ENCODE measurements around the gene PDC.
A peak's percentile ranks its signal among the peaks of the same experiment; 100 is the strongest.
"Not testable (repeated sequence)": the region's sequence is repeated elsewhere in the genome, so short reads cannot be mapped to it uniquely, and the experiment has no call there.

Gene PDC

DNA sequence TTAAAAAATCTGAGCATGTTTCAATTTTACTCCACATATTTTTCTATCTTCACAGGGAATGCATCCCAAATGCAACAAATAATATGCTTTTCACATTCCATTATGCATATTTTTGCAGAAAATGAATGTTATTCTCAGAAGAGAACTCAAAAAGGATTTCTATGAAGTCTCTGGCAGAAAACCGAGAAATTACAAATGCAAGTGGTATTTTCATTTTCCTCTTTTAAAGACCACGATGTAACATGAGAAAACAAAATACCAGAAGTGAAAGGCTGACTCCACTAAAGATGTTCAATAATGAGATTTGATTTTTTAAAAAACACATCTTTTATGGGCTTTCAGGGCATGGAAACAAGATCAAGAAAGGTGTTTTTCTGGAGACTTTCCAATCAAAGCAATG lies 5.0 kb upstream of the PDC start:
- no peak for DNase-seq (ENCODE audit: low spot score)

DNA sequence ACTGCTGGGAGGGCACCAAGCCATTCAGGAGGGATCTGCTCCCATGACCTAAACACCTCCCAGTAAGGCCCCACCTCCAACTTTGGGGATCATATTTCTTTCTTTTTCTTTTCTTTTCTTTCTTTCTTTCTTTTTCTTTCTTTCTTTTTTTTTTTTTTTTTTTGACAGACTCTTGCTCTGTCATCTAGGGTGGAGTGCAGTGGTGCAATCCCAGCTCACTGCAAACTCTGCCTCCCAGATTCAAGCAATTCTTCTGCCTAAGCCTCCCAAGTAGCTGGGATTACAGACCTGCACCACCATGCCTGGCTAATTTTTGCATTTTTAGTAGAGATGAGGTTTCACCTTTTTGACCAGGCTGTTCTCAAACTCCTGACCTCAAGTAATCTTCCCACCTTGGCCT lies 4.6 kb upstream of the PDC start:
- not testable (repeated sequence) for DNase-seq (ENCODE audit: low spot score)

DNA sequence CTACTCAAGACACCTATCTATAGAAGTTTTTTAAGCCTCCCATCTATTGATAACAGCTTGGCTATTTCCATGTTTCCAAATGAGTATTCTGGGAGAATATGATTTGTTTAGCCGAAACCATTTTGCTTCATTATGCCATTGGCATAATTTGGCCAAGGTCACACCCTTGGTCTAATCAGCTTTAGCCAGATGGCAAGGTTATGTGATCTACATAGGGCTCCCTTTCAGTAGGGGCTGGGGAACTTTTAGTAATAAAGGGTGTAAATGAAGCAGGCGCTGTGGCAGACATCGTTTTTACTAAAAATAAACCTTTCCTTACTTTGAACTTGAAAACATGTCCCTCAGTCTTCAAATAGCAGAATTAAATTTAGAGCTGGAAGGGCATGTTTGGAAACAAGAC lies 3.0 kb upstream of the PDC start:
- DNase-seq (ENCODE audit: low spot score) = no peak

DNA sequence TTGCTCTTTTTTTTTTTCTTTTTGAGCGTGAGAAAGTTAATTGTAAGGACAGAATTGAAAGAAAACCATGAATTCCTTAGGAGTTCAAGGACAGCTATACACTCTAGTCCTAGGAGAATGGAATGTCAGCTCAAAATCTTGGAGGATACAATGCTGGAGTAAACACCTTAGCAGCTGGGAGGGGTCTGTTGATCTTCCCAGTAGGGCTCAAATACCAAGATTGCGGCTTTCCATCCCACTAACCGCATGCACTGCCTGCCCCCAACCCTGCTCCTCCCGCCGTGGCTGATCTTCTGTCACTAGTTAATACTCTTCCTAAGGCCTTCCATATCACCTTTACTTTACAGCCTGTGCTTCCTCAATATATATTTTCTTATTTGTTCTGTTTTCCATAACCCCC lies 2.6 kb upstream of the PDC start:
- DNase-seq (ENCODE audit: low spot score) = no peak

DNA sequence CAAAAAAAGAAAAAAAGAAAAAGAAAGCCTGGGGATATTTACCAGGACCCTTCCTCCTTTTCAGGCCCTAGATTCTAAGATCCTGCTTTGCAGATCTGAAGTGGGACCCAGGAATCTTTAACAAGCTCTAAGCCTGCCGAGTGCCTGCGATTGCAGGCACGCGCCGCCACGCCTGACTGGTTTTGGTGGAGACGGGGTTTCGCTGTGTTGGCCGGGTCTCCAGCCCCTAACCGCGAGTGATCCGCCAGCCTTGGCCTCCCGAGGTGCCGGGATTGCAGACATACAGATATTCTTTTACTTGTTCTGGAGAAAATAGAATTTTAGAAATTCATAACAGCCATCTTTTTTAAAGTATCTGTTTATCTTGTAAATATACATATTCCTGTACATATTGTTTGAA lies 1.8 kb downstream of the PDC start:
- not testable (repeated sequence) for DNase-seq (ENCODE audit: low spot score)

DNA sequence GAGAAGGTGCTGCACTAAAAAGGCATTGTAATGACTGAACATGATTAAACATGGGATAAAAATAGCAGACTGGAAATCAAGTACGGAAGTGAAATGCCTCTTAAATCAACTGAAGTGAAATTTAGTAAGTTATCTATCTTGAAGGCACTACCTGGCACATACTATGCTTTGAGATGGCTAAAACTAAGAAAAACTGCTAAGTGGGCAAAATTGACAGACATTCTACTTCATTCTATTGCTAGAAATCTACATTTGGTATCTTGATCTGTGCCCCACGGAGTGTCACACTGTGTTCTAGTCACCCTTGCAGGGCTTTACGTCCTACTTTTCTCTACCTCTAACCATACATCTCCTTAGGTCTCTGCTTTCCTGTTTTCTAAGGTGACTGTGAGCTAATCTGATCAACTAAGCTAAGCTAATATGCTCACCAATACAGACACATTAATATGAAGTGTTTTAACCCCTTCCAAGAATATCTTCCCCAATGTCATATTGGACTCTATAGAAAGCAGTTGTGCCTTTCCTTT lies 4.1 kb downstream of the PDC start:
- DNase-seq (ENCODE audit: low spot score) = no peak

DNA sequence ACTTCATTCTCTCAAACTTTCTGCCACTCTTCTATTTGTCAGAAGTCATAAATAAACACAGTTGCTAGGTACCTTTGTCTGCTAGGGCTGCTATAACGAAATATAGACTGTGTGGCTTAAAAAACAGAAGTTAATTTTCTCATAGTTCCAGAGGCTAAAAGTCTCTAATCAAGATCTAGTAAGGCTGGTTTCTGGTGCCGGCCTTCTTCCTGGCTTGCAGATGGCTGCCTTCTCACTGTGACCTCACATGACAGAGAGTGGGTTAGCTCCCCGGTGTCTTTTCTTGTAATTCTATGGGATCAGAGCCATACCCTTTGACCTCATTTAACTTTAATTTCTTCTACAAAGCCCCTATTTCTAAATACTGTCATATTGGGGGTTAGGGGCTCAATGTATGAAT lies 5.9 kb downstream of the PDC start:
- DNase-seq (ENCODE audit: low spot score) = no peak

DNA sequence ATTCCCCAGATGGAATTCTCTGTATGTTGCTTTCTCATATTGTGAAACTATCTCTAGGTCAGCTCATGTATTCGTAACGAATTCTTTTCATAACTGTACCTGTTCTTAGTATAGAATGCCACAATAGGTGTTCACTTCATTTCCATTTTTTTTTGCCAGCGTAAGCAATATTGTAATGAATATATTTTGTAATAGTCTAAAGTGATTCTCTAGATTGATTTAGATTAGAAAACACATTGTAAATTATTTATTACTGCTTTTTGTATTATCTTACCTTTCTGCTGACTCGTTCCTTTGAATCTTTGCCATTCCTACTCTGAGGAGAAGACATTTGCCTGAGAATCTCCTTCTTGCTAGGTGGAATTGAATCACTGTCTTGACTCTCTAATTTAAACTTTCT lies 14.8 kb downstream of the PDC start:
- DNase-seq (ENCODE audit: low spot score) = no peak

DNA sequence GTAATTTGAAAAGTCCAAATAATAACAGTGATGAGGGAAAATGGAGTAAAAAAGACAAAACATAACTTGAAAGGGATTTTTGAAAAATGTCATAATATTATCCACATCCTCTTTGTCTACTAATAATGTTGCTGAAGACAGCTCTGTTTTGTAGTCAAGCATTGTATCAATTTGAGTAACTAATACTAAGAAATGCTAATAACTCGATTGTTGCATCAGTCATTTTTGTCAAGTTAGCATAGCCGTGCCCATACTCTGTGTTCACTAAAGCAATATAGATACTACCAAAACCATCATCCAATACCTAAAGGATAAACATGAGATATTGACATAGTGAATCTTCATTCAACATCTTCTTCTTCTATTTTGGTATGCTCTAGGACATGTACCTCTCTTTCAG lies 17.3 kb downstream of the PDC start:
- no peak for DNase-seq (ENCODE audit: low spot score)

DNA sequence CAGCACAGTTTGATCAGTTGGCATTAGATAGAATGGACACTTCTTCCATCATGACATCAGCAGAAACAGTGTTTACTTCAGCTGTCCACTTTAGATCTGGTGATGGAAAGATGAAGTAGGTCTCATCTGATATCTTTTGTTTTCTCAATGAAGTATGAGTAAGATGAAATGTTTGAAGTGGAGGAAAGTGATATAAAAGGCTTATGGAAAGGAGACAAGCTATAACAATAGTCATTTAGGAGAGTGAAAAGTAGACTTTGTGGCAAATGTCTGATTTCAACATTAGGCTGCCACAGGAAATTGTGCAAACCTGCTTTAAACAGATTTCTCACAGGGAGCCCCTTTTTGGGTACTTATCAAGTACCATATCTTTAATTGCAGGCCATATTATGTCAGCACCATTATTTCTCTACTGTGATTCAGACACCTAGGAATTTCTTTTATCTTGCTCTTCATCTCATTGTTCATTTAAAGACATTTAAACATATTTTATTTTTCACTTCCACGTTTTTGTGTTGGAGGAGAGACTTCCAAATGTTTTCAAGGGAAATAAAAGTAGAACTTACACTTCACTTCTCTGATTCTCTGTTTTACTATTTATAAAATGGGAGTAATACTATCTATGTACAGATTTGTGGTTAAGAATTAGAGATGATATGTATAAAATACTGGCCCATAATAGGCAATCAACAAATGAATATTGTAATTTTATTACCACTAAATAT lies 18.1 kb downstream of the PDC start:
- no peak for DNase-seq (ENCODE audit: low spot score)

DNA sequence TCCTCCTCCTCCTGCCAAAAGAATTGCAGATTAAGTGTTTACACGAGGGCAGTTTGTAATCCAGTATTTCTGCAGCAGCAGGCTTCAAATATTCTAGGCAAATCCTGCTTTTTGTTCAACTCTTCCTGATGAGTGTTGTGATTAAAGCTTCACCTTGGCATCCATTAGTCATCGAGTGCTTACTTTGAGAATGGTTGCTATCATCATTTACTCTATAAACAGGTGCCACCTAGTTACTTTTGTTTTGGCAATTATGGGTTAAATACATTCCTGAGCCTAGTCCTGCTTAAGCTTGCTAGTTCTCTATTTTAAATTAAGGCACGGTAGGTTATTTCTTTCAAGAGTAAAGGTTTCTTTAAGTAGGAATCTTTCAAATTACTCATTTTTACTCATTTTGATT lies 20.3 kb downstream of the PDC start:
- DNase-seq (ENCODE audit: low spot score) = no peak

DNA sequence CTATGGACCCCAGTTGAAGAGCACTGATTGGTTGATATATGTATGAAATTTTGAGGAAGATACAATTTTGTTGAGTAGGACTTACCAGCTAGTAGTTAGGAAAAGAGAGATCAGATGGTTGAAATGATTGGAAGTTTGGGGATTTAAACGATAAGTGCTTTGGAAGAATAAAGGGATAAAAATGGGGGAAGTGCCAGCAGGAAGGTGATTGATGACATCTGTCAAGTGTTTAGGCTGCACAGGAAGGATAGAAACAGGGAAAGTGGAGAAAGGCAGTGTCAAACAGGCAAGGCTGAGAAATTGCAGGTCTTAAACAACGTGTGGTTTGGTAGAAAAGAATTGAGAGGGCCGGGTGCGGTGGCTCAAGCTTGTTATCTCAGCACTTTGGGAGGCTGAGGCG lies 22.3 kb downstream of the PDC start:
- no peak for DNase-seq (ENCODE audit: low spot score)

DNA sequence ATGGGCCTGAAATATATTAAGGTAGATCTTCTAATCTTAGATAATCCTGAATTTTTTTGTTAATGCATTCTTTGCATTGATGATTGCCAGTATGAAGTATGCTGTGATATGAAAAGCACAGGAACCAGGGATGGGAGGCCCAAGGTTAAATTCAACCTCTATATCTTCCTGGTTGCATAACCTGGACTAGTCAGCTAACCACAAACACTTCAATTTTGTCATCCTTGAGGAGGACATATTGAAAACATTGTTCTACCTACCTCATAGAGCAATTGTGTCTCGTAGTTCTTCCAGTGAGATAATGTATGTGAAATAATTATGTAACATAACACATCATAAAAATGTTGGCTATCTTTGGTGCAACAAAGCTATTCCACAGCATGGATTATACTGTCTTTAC lies 25.6 kb downstream of the PDC start:
- no peak for DNase-seq (ENCODE audit: low spot score)

DNA sequence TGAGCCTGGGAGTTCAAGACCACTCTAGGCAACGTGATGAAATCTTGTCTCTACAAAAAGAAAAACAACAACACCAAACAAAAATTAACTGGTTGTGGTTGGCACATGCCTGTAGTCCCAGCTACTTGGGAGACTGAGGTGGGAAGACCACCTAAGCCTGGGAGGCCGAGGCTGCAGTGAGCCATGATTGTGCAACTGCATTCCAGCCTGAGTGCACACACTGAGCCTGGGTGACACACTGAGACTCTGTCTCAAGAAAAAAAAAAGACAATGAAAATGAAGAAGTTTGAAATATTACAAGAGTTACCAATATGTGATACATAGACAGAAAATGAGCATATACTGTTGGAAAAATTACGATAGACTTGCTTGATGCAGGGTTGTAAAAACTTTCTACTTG lies 31.9 kb downstream of the PDC start:
- no peak for DNase-seq (ENCODE audit: low spot score)

DNA sequence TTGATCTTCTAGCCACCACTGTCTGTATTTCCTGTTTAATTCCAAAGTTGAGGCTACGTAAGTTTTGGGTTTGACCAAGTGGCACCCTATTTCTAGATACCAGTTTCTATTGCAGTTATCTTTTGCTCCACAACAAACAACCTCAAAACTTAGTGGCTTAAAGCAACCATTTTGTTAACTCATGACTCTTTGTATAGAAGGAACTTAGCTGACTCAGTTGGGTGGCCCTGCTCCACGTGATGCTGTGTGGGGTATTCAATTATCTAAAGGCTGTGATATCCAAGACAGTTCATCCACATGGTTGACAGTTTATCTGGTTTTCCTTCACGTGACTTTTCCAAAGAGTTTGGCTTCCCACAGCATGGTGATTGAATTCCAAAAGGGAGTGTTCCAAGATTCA lies 34.8 kb downstream of the PDC start:
- DNase-seq (ENCODE audit: low spot score) = no peak

DNA sequence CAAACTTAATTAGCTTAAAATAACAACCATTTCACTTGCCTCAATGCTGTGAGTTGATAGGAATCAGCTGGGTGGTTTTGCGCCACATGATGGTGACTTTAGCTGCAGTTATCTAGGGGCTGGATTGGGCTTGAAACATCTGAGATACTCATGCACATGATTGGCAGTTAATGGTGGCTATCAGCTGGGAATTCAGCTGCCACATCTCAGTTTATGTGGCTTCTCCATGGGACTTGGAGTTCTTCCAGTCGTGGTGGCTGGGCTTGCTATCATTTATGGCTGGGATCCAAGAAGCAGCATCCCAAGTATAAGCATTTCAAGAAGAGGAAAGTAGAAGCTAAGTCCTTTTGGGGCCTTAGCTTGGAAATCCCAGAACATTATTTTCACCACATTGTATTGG lies 36.4 kb downstream of the PDC start:
- DNase-seq (ENCODE audit: low spot score) = peak; percentile 18

DNA sequence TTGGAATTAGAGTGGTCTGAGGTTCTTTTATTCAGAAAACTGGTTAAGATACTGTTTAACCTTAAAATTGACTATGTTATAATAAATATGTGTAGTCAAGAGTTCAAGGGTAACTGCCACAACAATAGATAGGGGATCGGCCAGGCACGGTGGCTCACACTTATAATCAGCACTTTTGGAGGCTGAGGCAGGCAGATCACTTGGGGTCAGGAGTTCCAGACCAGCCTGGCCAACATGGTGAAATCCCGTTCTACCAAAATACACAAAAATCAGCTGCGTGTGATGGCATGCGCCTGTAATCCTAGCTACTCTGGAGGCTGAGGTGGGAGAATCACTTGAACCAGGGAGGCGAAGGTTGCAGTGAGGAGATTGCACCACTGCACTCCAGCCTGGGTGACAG lies 39.5 kb downstream of the PDC start:
- DNase-seq (ENCODE audit: low spot score) = no peak

DNA sequence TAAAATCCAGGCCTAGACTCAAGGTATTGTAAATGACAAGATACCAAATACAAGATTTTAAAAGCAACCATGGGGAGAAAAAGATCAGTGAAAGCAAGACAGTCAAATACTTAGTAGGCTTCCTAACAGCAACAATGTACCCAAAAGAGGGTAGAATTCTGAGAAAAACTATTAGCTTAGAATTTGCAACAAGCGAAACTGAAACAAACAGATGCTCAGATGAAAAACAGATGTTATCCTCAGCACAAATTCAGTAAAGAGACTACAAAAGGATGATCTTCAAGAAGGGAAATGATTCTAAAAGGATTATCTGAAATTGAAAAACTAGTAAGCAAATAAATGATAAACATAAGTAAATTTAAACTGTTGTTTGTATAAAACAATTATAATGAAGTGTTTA lies 40.0 kb downstream of the PDC start:
- DNase-seq (ENCODE audit: low spot score) = no peak

DNA sequence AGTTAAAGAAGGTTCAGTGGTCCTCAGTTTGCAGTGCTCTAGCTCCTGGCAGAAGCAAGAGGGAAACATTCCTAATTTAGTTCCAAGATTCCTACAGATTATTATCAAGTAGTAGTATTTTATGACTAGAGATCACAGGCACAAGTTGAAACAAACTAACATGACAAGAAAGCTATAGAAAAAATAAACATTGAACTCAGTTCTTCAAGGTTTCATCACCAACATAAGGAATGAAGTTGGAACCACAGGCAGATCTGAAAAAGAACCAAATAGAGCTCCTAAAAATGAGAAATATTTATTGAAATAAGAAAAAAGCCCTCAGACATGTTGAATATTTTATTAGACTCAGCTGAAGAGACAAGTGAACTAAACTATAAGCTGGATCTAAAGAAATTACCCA lies 40.6 kb downstream of the PDC start:
- DNase-seq (ENCODE audit: low spot score) = no peak

DNA sequence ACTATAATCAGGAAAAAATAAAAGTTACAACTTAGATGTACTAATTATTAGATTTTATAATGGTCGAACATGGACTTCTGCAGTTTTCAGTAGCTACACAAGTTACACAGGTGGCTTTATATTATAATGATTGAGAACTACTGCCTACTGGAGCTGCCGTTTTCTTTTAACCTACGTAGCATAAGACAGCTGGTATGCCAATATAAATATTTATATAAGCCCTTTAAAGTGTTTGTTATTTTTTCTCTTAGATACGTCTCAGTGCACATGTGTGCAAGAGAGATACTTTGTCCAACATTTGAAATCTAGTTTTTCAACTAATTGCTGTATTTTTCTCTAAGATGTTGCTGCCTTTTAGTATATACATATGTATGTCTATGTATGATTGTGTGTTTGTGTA lies 42.4 kb downstream of the PDC start:
- no peak for DNase-seq (ENCODE audit: low spot score)

DNA sequence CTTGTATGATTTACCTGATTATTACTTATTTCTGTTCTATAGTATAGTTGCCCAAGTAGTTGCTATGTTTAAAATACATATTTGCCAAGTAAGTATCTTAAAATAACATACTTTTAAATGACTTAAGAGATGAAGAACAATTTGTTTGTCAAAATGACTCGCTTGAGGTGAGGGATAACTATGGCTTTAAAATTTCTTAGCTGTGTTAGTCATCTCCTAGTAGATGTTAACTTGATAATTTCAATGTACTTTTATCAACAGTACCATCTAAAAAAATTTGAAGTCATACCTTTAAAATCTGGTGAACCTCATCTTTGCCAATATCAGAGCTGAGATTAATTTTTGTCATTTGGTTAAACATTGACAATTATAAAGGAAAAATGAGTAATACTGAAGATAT lies 47.6 kb downstream of the PDC start:
- no peak for DNase-seq (ENCODE audit: low spot score)

DNA sequence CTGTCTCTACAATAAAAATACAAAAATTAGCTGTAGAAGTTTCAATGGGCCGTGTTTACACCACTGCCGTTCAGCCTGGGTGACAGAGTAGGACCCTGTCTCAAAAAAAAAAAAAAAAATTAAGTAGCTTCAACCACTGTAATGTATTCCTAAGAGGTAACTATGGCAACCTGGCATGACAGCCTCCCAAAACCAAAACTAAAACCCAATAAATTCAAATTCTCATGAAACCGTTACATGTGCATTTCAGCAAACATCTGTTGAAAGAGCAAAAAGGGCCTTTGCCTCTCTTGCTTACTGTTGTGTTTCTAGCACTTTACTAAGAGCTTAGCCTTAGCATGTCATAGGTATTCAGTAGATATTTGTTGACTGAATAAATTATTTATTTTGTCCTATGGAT lies 51.8 kb downstream of the PDC start:
- DNase-seq (ENCODE audit: low spot score) = no peak

DNA sequence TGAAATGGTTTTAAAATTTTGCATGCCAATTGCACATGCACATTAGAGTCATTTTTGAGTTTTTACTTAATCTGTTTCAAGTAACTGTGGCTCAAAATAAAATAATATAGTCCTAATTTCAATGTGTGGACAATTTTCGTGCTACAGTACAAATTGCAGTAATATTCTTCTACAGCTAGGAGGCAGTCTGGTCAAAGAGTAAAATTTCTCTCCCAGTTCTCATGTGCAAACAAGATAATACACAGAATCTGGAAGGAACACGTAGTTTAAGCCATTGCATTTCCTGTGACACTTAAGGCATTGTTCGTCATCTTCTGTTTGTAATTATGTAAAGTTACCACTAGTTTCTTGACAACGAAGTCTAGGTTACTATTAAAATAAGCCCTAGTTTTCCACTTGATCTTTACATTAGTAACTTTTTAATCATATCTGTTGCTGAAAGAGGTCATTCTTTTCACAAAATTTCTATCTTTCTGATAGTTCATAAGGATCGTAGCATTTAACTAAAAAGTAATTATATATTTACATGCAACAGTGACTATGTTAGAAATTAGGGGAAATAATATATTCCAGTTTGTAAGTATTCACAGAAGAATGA lies 56.4 kb downstream of the PDC start:
- peak; percentile 53 for DNase-seq (ENCODE audit: low spot score)

DNA sequence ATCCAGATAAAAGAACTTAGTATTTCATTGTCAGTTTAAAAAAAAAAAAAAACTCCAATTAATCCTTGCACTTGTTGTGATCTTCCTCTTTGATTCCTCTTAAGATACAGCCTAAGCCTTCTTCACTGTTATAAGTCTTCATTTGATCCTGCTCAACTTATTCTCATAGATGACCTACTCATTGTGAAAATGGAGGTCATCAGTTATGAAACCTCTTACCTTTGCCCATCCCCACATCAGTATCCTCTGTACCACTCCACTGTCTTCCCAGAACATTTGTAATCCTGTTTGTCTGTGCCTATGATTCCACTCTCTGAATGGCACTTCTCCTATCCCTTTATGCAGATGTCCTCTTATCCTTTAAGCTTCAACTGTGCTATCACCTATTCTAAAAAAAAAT lies 57.3 kb downstream of the PDC start:
- DNase-seq (ENCODE audit: low spot score) = no peak

Data from D341Med (cell line).